ENCODE measurements around the gene SPNS2.
A peak's percentile ranks its signal among the peaks of the same experiment; 100 is the strongest.

Gene SPNS2

DNA sequence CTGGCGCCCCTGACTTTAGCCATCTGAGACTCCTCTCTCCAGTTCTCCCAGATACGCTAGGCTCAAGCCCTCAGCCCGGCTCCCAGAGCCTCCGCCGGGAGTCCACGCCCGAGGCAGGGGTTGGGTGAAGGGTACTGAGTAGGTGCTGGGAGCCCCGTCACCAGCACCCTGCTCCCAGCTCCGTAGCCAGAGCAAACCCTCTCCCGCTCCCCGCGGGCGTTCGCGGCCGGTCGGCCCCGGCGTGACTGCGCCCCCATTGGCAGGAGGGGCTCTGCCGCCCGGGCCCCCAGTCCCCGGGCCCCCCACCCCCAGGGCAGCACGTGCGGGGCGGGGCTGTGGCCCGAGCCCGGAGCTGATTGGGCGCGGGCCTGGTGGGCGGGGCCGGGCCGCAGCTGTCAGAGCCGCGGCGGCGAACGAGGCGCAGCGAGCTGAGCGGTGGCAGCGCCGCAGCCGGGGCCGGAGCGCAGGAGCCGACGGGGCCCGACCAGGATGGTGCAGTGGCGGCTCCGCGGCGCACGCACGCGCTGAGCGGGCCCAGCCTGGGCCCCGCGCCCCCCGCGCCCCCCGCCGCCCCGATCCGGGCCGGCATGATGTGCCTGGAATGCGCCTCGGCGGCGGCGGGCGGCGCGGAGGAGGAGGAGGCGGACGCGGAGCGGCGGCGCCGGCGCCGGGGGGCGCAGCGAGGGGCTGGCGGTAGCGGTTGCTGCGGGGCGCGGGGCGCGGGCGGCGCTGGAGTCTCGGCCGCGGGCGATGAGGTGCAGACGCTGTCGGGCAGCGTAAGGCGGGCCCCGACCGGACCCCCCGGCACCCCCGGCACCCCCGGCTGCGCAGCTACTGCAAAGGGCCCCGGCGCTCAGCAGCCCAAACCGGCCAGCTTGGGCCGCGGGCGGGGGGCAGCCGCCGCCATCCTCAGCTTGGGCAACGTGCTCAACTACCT is at the start of gene SPNS2:
TSS of gene SPNS2 (plus strand) at position 421 of the 937 bp plus-strand sequence. CDS start at position 588, 167 bp downstream.
- DNase-seq (ENCODE audit: low spot score) = peak; percentile 30

DNA sequence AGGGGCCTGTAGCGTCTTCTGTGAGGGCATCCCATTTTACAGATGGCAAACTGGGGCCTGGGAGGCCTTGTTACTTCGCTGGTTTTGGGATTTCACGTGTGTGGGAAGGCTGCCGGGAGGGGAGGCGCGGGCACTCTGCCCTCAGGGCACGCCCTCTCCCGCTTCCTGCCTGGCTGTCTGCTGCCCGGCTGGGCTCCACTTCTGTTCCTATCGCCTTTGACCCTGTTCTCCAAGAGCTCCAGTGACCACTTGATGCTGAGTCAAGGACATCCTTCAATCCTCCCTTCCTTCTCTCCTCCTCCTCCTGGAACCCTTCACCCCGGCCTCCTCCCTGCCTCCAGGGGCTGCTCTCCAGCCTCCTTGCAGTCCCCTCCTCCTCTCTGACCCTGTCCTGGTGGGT is 48.9 kb upstream of the SPNS2 start:
- no peak for DNase-seq (ENCODE audit: low spot score)

DNA sequence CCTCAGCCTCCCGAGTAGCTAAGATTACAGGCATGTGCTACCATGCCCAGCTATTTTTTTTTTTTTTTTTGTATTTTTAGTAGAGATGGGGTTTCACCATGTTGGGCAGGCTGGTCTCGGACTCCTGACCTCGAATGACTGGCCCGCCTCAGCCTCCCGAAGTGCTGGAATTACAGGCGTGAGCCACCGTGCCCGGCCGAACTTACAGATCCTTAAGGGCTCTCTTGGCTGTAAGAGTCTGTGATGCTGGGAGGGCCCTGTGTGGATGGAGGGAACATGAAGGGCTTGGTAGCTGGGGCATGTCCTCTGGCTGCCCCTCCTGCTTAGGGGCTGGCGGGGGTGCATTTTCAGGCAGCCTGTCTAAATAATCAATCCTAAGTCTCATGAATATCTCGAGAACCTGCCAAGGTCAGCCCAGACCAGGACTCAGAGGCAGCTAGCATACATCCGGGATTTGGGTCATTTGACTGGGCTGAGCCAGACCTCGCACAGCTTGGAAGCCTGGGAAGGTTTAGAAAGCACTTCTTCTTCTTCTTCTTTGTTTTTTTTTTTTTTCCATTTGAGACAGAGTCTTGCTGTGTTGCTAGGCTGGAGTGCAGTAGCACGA is 47.9 kb upstream of the SPNS2 start:
- DNase-seq (ENCODE audit: low spot score) = no peak

- DNase-seq (ENCODE audit: low spot score) = no peak
These were observed 44.7 kb upstream of the SPNS2 start for GRCh38 chr17:4453812-4454591.

DNA sequence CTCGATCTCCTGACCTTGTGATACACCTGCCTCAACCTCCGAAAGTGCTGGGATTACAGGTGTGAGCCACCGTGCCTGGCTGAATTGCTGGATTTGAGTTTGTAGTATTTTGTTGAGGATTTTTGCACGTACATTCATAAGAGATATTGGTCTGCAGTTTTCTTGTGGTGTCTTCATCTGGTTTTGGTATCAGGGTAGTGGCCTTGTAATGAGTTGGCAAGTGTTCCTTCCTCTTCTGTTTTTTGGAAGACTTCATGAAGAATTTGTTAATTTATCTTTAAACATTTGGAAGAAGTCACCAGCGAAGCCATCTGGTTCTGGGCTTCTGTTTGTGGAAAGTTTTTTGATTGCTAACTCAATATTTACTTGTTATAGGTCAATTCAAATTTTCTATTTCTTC is 38.0 kb upstream of the SPNS2 start:
- DNase-seq (ENCODE audit: low spot score) = no peak

DNA sequence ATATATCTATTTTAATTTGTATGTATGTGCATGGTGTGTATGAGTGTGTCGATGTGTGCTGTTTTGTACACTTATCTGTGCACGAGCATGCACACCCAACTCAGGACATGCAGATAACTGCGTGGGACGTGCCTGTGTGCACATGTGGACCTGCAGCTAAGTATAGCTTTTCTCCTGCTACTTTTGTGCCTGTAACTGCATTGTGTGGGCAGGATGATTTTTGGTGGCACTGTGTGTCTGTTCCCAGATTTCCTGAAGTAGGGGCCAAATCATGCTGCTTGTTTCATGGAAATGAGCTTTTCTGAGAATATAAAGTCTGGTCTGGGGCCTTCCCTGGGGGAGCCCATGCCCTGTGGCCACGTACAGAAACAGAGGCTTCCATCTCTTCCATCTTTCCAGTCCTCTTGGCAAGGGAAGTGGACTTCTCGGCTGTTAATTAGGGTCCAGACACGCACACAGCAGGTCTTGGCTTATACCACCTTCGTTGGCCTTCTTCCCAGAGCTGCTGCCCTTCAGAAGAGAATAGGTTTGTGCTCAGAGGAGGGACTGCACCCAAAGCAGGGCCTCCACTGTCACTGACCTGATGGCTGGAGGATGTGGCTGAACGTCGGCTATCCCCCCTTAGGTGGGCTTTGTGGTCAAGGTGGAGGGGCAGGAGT is 34.7 kb upstream of the SPNS2 start:
- no peak for DNase-seq (ENCODE audit: low spot score)

DNA sequence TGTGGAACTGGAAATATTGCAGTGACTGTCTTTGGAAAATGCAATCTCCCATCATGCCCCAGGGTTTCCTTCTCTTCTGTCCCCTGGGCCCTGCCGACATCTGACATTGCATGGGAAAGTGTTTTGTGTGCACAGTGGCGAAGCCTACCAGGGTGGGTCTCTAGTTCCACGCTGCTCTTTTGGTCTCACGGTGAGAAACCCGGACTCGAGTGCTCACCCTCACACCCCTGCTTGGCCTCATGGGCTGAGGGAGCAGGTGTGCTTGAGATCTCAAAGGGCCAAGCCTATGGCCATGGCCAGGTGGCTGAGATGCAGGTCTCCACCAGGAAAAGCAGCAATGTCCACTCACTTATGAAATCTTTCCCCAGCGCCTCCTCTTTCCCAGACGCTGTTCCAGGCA is 32.9 kb upstream of the SPNS2 start:
- no peak for DNase-seq (ENCODE audit: low spot score)

- no peak for DNase-seq (ENCODE audit: low spot score)
These were observed 31.4 kb upstream of the SPNS2 start for GRCh38 chr17:4467287-4467686.

GRCh38 chr17:4469552-4469951 is 29.1 kb upstream of the SPNS2 start:
- DNase-seq (ENCODE audit: low spot score) = no peak

DNA sequence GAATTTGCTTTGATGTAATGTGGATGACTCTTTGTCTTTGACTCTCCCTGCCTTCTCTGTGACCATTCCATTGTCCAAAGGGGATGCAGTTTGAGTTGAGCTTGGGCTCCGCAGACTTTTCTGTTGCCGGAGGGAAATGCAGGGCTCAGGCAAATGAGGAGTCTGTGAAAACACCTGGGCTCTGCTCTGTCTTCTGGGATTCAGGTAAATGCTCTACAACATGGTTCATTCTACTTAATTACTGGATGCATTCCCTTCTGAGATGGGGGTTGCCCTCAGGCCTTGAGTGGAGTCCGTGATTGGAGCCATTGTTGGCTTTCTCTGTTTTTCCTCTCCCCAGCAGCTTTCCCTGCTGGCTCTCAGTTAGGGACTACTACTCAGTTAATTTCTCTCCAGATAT is 26.4 kb upstream of the SPNS2 start:
- DNase-seq (ENCODE audit: low spot score) = no peak

DNA sequence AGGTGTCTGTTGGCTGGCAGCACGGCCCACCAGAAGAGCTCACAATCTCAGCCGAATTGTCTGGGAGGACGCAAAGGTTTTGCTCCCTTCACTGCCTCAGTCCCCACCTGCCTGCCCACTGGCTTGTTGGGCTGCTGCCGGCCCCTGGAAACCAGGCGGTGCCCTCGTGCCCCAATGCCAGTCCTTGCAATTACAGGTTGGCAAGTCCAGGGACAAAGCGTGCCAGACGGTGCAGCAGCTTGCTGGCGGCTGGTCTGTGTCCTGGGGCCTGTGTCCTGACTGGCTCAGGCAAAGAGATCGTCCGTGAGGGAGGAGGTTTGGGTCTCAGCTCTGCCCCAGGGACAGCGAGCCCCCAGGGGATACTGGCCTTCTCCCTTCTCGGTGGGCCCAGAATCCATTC is 24.6 kb upstream of the SPNS2 start:
- DNase-seq (ENCODE audit: low spot score) = no peak

DNA sequence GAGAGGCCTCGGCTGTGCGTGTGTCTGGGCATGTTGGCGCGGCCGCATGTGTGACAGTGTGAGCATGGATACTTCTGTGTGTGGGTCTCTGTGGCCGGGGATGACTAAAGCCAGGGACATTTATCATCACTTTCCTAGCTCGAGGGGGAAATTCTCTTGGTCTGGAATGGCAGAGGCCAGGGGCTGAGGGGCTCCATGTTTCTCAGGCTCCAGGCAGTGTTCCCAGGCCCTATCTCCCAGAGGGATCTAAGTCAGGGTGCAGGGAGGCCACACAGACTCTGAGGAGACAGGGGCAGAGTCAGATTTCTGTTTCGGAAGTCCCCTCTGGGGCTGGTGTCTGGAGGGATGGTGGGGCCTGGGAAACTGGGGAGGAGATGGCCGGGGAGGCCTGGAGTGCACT is 23.7 kb upstream of the SPNS2 start:
- no peak for DNase-seq (ENCODE audit: low spot score)

- DNase-seq (ENCODE audit: low spot score) = no peak
These were observed 23.2 kb upstream of the SPNS2 start for GRCh38 chr17:4475463-4475862.

- no peak for DNase-seq (ENCODE audit: low spot score)
These were observed 22.7 kb upstream of the SPNS2 start for GRCh38 chr17:4476017-4476416.

GRCh38 chr17:4476511-4477070 is 22.1 kb upstream of the SPNS2 start:
- DNase-seq (ENCODE audit: low spot score) = no peak

DNA sequence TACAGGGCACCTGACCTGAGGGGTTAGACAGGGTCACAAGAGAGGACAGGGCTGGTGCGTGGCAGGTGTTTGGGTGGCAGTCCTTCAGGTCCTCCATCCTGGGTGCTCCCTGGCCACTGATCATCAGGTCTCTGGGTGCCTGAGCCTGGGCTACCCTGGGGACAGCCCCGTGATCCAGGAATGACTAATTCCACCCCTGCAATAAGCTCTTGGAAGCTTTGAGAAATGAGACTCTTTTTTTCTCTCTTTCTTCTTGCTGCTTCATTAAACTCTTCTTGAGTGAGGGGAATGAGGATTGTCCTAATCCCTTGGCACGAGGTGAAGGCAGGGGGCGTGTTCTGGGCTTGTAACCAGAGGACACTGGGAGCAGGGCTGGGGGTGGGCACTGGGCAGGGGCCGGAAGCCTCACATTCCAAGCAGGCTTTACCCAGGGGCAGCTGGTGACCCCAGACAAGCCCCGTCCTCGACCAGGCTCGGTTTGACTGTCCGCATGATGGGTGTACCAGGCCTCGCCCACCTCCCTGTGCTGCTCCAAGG is 21.4 kb upstream of the SPNS2 start:
- DNase-seq (ENCODE audit: low spot score) = no peak

DNA sequence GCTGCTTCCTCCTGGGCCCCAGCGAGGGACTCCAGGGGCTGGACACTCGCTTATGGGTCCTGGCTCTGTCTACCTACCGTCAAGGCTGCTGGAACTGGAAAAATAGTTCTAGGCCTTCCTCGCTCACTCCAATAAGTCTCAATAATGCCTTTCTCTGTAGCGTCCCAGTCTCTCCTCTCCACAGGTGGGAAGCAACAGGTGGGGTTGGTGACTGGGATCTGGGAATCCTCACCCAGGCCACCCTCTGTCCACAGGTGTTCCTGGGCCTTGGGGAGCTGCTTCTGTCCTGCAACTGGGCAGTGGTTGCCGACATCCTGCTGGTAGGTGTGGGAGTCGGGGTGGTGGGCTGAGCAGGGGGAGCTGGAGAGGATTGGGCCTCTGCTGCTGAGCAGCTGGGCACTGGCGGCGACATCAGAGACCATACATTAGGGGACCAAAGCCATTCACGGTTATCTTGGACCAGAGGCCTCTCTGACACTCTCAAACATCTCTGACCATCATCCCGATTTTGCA is 20.3 kb upstream of the SPNS2 start:
- no peak for DNase-seq (ENCODE audit: low spot score)

DNA sequence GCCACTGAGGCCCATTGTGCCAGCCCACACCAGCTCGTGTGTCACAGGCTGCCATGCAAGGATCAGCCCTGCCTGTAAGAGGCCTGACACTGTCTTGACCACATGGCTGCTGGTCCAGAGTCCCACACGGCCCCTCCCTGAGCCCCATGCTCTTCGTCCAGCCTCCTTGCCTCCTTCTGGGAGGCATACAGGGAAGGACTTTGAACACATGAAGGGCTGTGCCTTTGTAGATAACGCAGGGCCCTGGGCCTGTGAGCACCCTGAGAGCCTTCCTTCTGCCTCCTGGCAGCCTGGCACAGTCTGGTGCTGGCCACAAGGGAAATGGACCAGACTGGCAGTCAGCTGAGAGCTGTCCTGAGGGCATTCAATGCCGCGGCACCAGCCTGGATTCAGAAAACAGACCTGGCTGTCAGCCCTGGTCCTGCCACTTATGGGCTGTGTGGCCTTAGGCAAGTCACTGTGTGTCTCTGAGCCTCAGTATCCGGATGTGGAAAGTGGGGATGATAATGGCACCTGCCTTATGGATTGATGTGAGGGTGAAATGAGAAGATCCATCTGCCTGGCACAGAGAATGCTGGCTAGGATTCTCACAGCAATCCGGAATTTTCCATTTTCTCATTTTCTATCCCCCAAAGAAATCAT is 19.2 kb upstream of the SPNS2 start:
- no peak for DNase-seq (ENCODE audit: low spot score)

GRCh38 chr17:4479982-4480751 is 18.5 kb upstream of the SPNS2 start:
- no peak for DNase-seq (ENCODE audit: low spot score)
